ENCODE results near the gene RABAC1.
"Not testable (repeated sequence)": the region's sequence is repeated elsewhere in the genome, so short reads cannot be mapped to it uniquely, and the experiment has no call there.

Gene RABAC1

DNA sequence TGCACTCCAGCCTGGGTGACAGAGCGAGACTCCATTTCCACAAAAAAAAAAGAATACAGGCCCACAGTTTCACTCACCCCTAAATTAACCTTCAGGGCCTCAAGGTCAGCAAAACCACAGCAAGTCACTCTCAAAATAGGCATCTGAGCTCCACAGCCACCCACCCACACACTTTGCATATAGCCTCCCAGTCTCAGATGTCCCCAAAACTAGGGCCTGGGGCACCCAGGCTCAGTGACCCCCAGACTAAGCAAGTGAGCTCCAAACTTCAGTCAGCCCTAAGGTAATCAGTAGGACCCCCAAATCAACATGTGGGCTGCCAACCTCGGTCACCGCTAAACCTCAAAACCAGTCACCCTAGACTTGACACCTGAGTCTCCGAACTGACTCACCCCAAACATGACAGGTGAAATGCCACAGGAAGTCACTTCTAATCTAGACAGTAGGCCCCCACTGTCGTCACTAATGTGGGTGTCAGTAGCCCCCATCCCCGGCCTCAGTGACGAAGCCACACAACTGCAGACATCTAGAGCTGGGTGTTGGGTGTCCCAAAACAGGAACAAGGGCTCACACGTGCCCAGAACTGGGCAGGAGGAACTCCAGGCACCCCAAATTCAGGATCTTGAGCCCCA, 13.9 kb downstream of the RABAC1 start:
- Mint-ChIP-seq H3K9me3 (peaks cover 3% of the 10 kb centered on the region), H3K36me3 (ENCODE audit: low read depth) (no peaks in the 10 kb centered on the region), H3K27me3 (ENCODE audit: low read depth, poor library complexity) (peaks cover 53% of the 10 kb centered on the region), H3K27ac (no peak overlapping the region), H3K4me1 (peaks cover 26% of the 10 kb centered on the region), H3K4me3 (no peak overlapping the region)
- no peak for DNase-seq
- TF ChIP-seq, protein P1, sequence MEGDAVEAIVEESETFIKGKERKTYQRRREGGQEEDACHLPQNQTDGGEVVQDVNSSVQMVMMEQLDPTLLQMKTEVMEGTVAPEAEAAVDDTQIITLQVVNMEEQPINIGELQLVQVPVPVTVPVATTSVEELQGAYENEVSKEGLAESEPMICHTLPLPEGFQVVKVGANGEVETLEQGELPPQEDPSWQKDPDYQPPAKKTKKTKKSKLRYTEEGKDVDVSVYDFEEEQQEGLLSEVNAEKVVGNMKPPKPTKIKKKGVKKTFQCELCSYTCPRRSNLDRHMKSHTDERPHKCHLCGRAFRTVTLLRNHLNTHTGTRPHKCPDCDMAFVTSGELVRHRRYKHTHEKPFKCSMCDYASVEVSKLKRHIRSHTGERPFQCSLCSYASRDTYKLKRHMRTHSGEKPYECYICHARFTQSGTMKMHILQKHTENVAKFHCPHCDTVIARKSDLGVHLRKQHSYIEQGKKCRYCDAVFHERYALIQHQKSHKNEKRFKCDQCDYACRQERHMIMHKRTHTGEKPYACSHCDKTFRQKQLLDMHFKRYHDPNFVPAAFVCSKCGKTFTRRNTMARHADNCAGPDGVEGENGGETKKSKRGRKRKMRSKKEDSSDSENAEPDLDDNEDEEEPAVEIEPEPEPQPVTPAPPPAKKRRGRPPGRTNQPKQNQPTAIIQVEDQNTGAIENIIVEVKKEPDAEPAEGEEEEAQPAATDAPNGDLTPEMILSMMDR (IDR thresholded peaks at IDR 0.05) = no peak

DNA sequence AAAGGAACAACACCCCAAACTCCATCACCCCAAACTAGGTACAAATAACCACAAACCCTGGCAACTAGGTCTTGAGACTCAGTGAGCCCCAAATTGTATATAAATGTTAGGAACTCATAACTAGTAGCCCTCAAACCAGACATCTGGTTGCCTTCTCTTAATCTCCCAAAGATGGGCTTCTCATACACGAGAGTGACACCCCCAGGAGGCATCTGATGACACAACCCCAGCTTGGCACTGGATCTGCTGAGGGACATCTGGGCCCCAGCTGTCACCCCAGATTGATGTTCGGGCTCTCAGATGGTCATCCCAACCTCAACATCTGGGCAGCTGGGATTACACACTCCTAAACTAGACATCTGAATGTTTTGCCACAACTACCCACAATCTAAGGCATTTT, 14.8 kb downstream of the RABAC1 start:
- Mint-ChIP-seq H3K27me3 (ENCODE audit: low read depth, poor library complexity) (peaks cover 50% of the 10 kb centered on the region), H3K9me3 (peaks cover 3% of the 10 kb centered on the region), H3K4me3 (no peak overlapping the region), H3K36me3 (ENCODE audit: low read depth) (no peaks in the 10 kb centered on the region), H3K27ac (no peak overlapping the region), H3K4me1 (peaks cover 26% of the 10 kb centered on the region)
- TF ChIP-seq, protein P1 (IDR thresholded peaks at IDR 0.05) = no peak
- no peak for DNase-seq

DNA sequence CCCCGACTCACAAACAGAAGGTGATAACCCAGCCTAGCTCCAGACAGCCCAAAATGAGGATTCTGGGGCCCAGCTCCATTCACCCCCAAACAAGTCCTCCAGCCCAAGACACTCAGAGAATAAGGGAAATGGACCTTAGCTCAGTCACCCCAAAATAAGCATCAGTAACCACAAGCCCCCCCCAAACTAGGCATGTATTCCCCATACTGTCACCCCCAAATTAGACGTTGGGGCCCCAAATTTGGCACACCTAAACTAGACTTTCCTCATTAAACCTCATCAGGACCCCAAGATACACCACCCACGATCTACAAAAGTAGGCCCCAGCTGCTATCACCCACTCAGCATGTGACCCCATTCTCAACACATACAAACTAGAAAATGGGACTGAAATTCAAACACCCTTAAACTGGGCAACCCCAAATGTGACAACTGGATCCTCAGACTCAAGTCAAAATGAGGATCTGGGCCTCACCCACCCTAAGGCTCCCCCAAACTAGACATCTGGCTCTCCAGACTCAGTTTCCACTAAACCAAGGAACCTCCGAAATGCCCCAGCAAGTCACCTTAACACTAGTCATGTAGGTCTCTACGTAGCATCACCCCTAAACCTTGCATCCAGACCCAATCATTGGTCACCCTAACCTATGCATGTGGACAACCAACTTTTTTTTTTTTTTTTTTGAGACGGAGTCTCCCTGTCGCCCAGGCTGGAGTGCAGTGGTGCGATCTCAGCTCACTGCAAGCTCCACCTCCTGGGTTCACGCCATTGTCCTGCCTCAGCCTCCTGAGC, 17.5 kb downstream of the RABAC1 start:
- Mint-ChIP-seq H3K4me1 (peaks cover 29% of the 10 kb centered on the region), H3K36me3 (ENCODE audit: low read depth) (no peaks in the 10 kb centered on the region), H3K9me3 (peaks cover 3% of the 10 kb centered on the region), H3K27ac (no peak overlapping the region), H3K4me3 (peak overlapping the region; percentile 86), H3K27me3 (ENCODE audit: low read depth, poor library complexity) (peaks cover 39% of the 10 kb centered on the region)
- TF ChIP-seq, protein P1 (IDR thresholded peaks at IDR 0.05) = no peak
- DNase-seq = no peak

DNA sequence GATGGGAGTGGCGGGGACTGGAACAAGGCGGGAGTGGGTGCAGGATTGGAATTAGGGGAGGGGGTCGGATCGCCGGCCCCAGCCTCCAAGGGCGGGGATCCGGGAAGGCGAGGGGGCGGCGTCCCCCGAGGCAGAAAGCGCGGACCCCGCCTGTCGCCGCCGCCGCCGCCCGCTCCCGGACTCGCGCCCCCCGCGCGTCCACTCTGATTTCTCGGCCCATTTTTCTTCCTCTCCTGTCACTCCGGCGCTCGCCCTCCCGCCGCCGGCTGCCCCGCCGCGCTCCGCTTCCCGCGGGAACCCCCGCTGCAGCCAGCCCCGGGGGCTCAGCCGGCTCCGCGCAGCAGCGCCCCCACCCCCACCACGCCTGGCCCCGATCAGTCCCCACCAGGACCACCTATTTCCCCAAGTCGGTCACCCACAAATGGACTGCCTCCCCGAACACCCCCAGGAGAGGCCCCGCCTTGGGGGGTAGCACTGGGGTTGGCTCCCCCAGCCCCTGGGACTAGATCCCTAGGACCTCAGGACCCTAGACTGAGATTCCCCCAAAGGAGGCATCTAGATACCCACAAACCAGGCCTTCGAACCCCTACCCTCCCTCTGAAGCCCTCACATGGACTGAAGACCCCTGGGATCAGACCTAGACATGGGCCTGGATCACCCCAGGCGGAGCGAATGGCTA, 18.3 kb downstream of the RABAC1 start:
- Mint-ChIP-seq H3K27ac (no peak overlapping the region), H3K9me3 (peaks cover 3% of the 10 kb centered on the region)

DNA sequence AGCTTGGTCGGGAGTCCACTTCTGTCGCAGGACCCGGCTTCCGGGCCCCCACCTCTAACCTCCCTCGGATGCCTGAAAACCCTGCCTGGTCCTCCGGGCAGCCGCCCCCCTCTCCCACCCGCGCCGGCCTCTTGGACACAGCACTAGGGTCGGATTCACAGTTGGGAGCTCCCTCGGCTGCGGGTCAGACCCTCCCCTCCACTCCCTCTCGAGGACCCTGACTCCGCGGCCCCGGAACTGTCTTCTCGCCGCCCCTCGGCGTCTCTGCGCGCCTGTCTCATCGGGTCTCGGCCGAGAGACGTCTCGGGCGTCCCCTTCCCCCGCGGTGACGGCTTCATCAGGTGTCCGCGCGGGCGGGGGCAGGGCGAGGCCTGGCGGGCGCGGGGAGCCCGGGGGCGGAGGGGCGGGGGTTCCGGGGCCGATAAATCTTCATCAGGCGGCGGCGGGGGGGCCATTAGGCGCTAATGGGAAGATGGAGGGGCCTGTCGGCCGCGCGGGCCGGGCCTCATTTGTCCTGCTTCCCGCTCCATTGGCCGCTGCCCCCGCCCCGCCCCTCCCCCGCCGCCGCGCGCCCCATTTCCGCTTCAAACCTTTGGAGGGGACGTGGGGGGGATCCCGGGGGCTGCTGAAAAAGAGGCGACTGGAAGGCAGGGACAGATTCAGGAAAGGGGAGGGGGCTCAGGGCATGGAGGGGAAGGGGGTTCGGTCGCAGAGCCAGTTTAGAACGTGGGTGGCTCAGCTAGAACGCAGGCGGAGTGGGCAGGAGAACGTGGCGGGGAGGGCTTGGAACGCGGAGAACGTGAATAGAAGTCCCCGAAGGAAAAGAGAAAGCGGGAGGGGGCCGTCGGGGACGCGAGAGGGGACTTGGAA, 19.0 kb downstream of the RABAC1 start:
- no peaks in the 10 kb centered on the region for H3K36me3 Mint-ChIP-seq (ENCODE audit: low read depth)
- no peak overlapping the region for H3K27ac Mint-ChIP-seq
- peaks cover 35% of the 10 kb centered on the region for H3K27me3 Mint-ChIP-seq (ENCODE audit: low read depth, poor library complexity)
- peaks cover 3% of the 10 kb centered on the region for H3K9me3 Mint-ChIP-seq
- peak; percentile 82 for DNase-seq
- H3K4me3 Mint-ChIP-seq = peak overlapping the region; percentile 86
- H3K4me1 Mint-ChIP-seq = peaks cover 37% of the 10 kb centered on the region
- TF ChIP-seq, protein P1 (IDR thresholded peaks at IDR 0.05) = no peak

More for the DNA sequence above, 18.3 kb downstream of the RABAC1 start:
- DNase-seq = peak; percentile 69
- TF ChIP-seq, protein P1 (IDR thresholded peaks at IDR 0.05) = no peak
- Mint-ChIP-seq H3K4me1 (peaks cover 35% of the 10 kb centered on the region), H3K27me3 (ENCODE audit: low read depth, poor library complexity) (peaks cover 39% of the 10 kb centered on the region), H3K36me3 (ENCODE audit: low read depth) (no peaks in the 10 kb centered on the region), H3K4me3 (peak overlapping the region; percentile 86)

DNA sequence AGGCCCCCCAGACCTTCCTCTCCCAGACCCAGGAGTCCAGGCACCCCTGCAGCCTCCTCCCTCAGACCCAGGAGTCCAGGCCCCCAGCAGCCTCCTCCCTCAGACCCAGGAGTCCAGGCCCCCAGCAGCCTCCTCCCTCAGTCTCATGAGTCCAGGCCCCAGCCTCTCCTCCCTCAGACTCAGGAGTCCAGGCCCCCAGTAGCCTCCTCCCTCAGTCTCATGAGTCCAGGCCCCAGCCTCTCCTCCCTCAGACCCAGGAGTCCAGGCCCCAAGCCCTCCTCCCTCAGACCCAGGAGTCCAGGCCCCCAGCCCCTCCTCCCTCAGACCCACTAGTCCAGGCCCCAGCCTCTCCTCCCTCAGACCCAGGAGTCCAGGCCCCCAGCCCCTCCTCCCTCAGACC, 19.9 kb downstream of the RABAC1 start:
- DNase-seq; H3K4me3 Mint-ChIP-seq; H3K27ac Mint-ChIP-seq; H3K36me3 Mint-ChIP-seq (ENCODE audit: low read depth); H3K9me3 Mint-ChIP-seq: not testable (repeated sequence)
- Mint-ChIP-seq H3K4me1 (peaks cover 42% of the 10 kb centered on the region), H3K27me3 (ENCODE audit: low read depth, poor library complexity) (peaks cover 29% of the 10 kb centered on the region)

Measured in nephron progenitor cell (in vitro differentiated cells).